GM19452 (cell line): ENCODE results near the gene RFX6.

Experiments used
- ATAC-seq: cut with Tn5 transposase; IDR thresholded peaks from one replicate; pipeline ENCODE4 v1.9.1; 2021; ENCODE audit not compliant: unreplicated experiment

RFX6 gene

DNA sequence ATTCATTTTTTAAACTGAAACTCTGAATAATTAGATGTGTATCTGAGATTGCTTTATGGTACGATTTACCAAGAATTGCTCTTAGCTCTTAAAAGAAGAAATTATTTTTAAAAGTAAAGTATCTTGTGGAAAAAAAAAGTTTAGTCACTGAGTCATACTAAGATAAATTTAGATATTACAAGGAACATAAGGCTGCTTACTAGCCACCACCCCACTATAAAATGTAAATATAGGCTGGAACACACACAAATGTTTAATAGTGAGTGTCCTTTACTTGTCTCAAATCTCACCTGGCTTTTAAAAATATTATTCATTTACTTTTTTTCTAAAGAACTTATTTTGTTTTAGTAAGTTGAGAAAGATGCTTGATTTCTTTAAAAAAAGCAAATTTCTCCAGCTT is 17.6 kb downstream of the RFX6 start:
- no peak for ATAC-seq

DNA sequence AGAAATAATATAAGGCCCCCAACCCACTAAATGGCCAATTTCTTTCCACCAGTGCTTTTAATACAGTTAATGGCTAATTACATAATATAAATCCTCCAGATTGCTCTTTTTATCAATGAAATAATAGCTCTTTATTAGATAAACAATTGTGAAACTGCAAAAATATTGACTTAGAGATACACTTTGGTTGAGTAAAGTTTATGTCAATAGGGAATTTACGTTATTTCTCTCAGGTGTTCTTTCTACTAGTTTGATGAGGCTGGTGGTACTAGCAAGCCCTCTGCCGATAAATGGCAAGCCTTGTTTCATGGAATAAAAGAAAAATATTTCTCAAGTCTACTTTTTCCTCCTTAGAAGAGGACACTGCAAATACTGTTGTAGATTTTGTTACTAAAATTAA is 18.9 kb downstream of the RFX6 start:
- no peak for ATAC-seq

DNA sequence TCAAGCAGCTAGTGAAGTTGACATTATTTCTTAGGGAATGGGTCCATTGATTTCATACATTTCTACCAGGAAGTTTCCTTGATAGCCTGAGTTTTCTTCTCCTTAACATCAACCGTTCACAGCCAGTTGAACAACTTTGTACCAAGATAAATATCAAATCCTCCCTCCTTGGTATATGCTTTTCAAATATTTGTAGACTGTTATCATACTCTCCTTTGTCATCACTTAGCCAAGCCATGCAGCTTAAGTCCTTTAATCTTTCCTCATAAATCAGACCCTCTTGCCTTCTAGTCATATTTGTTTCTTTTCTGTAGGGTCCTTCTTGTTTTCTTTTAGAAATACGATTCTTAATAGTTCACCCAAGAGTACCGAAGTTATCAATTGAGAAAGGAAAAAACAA is 25.6 kb downstream of the RFX6 start:
- ATAC-seq, result no peak

DNA sequence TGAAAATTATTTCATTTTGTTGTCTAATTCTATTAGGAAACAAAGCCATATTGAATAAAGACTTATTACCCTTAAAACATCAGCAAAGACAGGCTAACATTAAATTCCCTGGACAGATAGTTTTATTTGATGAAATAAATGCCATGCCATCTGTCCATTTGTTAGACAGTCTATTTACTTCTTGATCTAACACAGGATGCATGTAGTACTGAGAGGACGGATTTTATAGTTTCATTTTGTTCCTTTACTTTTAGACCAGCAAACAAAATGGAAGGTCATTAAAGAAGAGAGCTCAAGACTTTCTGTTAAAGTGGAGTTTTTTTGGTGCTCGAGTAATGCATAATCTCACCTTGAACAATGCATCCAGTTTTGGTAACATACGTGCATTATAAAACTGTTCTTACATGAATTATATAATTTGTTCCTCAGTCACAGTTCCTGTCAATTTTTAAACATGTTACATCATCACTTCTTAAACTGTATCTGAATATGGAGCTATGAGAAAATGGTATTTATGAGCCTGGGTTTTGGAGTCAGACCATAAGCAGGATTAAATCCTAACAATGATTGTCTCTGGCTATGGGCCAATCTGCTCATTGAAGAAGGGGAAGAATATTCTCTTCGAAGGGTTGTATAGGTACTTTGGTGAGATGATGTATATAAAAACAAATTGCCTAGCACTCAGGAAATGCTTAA is 46.0 kb downstream of the RFX6 start:
- ATAC-seq, result no peak

DNA sequence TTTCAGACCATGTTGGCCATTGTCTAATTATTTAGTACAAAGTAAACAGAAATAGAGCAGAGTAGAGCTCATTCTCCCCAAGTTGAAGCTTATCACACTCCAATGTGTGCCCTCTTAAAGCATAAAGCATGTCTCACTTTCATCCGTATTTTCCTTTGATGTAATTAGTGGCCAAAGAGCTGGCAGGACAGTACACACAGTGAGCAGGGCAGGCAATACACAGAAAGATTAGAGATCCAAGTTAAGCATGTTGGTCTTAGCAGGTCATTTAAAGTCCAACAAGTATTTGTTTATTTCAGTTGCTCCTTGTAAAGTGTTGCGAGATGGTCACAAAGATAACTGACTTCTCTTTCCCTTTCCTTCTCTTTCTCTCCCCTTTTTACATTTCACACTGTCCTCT is 47.2 kb downstream of the RFX6 start:
- ATAC-seq, result no peak

DNA sequence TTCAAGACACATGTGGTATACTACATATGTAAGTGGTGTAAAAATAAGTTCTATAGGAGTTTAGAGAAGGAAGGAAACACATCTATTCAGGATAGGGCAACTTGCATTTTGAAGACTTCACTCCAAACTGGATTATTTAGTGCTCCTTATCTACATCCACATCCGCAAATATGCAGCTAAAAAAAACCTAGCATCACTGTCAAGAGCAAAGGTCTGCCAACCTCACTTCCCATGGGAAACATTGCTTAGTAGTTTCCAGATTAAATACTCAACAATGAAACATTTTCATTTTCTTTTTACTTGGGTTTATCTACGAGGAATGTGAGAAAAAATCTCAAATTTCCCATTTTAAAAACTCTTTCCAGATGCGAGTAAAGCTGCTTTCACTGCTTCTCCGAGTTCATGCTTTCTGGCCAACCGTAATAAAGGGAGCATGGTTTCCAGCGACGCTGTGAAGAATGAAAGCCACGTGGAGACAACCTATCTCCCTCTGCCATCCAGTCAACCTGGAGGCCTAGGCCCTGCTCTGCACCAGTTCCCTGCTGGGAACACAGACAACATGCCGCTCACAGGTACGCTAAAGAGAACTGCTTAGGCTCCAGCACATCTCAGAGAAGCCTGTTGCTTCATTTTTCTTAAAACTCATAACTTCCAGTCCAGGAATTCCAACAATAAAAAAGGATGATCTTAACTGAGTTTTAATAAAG is 48.2 kb downstream of the RFX6 start:
- no peak for ATAC-seq

DNA sequence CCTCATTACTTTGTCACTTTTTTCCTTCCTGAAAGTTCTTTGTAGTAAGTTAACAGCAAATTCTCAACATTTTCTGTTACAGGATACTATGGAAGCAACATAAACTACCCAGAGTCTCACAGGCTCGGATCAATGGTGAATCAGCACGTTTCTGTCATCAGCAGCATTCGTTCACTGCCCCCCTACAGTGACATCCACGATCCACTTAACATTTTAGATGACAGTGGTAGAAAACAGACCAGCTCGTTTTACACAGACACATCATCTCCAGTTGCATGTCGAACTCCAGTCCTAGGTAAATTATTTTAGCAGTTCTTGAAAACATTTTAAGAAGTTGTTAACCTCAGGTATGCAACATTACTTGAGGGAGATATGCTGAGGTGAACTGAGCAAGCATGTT is 51.6 kb downstream of the RFX6 start:
- ATAC-seq, result no peak

DNA sequence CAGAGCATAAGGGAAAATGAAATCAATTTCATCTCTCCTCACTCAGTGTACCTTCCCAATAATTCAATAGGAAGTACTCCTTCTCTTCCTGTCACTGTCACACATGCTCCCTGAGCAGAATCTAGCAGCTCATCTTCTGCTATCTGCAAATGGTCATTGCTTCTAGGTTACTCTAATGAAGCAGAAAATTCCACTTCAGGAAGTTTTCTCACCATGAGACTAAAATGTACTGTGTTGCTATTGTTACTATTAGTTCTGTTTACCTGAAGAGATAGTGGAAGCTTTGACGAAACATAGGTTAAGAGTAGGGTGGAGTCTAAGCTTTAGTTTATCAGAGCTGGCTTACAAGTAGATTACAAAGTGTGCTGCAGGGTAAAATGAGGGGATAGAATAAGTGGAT is 52.8 kb downstream of the RFX6 start:
- ATAC-seq, result no peak

DNA sequence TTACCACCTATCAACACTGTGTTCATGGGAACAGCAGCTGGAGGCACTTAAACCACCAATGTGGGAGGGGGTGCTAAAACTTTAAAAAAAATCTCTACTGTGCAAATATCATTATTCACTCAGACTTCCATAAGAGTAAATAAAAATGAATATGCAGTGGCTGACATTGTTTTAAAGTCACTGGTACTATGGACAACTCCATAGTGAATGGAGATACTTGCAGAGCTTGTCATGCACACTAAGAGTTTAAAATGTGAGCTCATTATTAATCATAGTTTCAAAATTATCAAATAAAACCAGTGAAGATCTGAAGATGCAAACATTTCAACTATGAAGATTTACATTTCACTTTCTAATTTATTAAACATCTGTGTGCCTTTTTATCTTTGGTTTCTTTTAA is 54.4 kb downstream of the RFX6 start:
- ATAC-seq, result no peak

DNA sequence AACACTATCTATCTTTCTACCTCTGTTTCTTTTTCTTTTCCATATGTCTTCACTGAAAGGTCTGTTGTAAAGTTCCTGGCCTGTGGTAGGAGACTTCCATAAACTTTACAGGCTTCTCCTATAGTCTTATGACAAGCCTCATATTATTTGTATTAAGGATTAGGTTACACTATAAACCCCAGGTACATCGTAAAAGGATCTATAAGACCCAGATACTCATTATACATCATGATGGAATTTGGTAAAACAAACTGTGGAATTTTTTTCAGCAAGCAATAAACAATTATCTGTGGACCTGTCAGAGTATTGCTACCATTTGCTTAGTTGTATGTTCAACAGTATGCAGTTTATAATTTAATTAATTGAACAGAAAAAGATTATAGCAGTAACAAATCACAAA is 55.5 kb downstream of the RFX6 start:
- no peak for ATAC-seq

DNA sequence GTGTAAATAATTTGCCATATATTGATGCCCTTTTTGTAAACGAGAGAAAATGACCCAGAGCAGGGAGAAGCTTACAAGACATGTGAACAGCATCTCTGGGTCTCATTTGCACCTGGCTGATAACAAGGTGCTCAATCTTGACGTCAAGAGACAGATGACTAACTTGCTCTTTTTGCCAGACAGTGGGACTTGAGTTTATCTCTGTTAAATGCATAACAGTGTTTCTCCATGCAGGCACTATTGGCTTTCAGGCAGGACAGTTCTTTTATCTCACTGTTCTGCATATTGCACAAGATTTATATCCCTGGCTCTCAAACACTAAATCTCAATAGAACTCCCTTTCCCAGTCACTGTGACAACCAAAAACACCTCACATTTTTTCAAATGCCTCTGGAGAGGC is 56.4 kb downstream of the RFX6 start:
- ATAC-seq, result no peak

DNA sequence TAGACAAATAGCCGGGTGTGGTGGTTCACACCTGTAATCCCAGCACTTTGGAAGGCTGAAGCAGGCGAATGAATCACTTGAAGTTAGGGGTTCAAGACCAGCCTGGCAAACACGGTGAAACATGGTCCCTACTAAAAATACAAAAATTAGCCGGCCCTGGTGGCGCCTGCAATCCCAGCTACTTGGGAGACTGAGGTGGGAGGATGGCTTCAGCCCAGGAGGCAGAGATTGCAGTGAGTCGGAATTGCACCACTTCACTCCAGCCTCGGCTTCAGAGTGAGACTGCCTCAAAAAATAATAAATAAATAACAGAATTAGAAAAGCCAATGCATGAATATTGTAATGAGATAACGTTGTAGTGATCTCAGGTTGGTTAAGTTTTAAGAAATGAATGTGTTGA is 61.3 kb downstream of the RFX6 start:
- ATAC-seq, result no peak

DNA sequence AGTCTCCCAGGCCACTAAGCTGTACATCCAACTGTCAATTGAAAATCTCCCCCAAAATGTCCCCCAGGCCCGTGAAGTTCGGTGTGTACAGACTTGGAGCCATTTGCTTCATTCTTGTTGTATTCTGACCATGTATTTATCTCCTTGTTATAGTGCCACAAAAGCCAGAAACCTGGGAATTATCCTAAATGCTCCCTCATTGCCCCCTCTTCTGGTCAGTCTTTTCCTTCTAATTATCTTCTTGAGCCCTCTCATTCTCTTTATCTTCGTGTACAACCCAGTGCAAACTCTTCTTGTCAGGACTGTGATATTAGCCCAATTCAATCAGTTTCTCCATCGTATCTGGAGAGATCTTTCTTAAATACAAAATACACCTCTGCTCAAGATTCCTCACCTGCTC is 64.7 kb downstream of the RFX6 start:
- ATAC-seq, result no peak

DNA sequence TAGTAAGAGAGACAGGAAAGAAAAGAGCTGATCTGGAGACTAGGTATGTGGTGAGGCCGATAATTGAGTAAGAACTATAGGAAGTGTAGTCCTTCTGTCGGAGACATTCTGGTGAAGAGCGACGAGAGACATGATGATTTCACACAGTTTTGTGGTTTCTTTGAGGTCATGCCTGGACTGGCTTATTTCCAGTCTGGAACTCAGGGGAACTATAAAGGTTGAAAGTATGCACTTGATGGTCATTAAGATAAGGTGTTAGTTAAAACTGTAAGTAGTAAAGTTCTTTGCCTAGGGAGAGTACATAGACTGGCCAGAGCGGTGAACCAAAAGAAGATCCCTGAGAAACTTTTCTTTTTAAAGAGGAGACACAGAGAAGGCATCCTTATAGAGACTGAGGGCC is 68.8 kb downstream of the RFX6 start:
- no peak for ATAC-seq

DNA sequence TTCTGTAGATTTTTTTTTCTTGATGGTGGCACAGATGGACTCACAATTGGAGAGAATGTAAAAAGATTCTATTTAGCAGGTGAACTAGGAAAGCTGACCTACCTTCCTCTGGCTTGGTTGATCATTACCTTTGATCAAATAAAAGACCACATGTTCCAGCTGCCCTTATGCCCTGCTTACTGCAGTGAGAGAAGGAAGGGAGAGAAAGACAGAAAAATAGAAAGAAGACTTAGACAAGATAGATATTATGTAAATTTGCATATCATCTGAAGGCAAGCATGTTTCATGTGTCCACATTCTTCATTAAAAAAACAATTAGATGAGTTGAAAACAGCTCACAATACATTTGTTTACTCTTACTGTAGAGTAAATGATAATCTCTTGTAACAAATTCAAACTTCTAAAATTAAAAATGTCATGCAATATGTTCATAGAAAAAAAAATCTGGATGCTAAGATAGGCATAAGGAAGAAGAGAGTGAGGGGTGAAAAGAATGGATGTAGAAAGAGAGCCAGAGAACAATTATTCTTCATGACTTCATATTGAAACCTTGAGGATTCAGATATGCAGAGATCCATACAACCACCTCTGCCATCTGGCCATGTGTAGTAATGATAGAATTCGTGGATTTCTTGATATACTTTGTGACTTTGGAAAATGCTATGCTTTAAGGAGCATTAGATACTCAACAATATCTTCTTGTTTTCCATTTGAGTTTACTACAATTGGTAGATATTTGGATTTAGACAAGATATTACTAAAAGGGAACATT is 71.7 kb downstream of the RFX6 start:
- no peak for ATAC-seq

DNA sequence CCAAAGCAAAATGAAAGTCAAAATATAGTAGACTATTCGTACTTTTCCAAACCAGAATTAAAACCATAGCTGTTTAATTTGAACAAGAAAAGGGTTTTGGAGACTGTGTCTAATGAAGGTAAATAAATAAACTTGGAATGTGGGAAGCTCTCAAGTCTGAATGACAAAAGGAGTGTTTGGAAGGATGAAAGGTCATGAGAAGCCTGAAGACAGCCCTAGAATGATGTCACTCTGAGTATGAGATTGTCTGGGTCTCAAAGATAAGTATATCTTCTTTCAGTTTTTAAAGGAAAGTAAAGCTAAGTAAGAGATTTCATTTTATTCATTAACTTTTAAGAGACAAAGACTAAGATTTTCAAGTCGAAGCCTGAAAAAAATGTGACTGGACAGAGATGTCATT is 72.9 kb downstream of the RFX6 start:
- no peak for ATAC-seq

DNA sequence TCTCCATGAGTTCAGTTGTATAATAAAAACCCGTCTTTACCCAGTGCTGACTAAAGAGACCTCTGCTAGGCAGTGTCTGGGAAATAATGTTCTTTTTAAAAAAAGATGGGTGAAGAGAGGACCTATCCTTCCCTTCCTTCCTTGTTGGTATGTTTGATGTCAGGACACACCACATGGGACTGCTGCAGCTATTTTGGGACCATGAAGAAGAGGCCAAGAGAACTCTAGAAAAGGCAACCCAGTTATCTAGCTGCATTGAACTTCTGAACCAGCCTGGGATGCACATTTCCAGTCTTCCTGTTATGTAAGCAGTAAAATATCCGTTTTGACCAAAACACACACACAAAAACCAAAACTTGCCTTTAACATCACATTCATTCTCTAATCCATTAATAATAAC is 77.3 kb downstream of the RFX6 start:
- no peak for ATAC-seq

DNA sequence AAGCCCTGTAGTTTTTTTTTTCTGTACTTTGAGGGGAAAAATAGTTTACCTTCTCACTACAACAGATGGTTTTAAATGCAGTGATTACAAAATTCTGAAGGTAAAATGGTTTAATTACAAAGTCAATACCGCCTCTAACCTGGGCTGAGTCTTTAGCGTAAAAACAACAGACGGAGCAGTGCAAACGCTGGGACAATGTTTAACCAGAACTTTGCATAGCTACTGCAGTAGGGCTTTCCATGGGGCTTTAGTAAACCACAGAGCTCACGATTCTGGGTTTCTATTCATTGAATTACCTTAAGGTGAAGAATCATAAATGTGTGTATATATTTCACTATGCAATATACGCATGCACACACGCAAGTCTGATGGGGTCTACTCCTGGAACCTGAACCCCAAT is 77.9 kb downstream of the RFX6 start:
- ATAC-seq, result no peak

DNA sequence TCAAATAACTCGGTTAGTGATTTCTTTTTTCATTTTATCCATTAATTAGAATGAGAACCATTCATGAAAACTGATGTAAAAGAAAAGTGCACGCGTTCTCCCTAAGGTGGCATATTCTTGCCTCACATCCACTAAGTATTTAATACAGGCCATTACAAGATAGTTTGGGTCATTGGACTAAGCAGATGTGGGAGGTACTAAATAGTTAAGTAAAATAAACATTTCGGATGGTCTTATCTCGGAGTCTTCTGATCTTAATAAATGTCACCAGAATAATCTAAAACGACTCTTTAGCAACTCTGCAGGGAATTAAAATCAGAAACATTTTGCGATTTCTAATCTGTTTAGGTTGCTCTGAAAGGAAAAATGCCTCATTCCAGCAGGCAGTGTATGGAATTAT is 78.7 kb downstream of the RFX6 start:
- no peak for ATAC-seq

DNA sequence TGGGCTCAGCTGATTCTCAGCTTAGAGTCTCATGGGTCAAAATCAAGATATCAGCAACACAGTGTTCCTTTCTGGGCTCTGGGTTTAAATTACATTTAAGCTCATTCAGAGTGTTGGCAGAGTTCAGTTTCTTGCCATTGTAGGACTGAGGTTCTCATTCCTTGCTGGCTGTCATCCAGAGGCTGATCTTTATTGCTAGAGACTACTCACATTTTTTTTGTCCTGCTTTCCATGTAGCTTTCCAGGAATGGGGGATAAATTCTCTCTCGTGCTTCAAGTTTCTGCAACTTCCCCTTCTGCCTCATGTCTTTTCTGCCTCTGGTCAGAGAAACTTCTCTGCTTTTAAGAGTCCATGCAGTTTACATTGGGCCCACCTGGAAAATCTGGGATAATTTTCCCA is 86.9 kb downstream of the RFX6 start:
- ATAC-seq, result no peak

DNA sequence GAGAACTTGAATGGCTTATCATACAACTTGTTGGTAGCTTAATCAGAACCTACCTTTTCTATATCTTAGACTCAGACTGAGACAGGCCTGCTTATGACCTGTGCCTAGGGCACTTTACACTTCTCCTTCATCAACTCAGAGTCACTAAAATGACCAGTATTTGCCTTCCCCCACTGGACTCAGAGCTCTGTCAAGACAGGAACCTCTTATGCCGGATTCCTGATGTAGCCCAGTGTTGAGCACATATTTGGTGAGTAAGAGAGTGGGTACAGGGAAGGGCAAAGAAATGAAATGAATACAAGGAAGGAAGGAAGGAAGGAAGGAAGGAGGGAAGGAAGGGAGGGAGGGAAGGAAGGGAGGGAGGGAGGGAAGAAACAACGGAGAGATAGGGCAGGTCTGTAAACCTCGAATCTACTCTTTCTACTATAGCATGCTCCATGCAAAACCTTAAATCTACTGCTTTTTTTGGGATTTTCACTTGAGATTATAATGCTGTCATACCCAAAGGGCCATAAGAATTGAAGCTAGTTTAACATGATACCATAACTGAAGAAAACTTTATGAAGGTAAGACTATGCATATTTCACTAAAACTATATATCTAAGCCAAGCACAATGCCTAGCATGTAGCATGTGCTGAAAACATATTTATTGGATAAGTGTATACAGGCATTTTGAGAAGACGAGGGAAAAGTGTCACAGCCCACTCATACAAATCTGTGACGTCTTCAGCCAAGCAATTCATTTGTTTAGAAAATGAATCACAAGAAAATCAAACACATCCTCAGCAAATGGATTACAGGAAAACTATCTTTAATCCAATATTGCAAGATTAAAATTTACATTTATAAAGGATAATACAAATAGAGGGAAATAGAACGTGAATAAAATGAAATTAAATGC is 89.9 kb downstream of the RFX6 start:
- ATAC-seq, result no peak
